Erythroblast (primary cell): ENCODE measurements around the gene CTCFL.

Experiments
- GATA1 ChIP-seq: IDR thresholded peaks from 2 replicates; pipeline ENCODE4 v1.6.1; 2011; ENCODE audit warnings: low read depth, mild to moderate bottlenecking, control low read depth, low read length, moderate library complexity
- POLR2A ChIP-seq: IDR thresholded peaks from 2 replicates; pipeline ENCODE4 v1.6.1; 2011; ENCODE audit warnings: mild to moderate bottlenecking, low read length

DNA sequence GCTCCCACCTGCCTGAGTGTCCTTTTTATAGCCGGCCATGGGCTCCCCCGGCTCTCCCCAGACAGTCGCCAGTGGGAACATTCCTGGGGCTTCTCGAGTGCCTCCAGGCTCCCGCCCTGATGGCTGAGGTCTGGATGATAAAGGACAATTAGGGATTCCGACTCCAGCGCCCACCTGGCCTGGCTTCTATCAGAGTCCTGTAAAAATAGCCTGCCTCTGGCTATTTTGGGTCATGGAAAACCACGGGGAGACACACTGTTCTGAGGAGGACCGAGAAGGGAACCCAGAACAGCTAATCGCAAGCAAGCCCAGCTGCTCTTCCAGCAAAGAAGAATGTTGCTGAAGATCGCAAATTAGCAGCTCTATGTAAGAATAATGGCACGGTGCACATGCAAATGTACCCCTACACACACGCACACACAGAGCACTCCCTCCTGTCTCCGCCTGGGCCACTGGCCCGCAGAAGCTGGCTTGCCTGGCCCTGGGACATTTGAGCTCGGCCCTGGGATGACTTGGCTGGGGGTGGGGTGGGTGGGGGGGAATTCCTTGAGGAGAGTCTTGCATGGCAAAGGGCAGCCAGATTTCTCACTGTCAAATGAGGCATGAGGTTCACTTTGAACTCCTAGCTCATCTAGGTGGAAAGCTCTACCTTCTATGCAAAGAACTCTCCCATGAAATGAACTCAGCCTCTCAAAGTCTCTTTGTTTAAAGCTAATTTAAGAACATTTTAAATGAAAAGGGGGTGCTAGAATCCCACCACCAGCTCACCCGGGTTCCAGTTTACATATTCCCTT, 55.3 kb downstream of the CTCFL start:
- TF ChIP-seq POLR2A (no peak), GATA1 (no peak)
